Measurements from ENCODE around the gene PREP.
"Not testable (repeated sequence)": the region's sequence is repeated elsewhere in the genome, so short reads cannot be mapped to it uniquely, and the experiment has no call there.

Gene PREP

DNA sequence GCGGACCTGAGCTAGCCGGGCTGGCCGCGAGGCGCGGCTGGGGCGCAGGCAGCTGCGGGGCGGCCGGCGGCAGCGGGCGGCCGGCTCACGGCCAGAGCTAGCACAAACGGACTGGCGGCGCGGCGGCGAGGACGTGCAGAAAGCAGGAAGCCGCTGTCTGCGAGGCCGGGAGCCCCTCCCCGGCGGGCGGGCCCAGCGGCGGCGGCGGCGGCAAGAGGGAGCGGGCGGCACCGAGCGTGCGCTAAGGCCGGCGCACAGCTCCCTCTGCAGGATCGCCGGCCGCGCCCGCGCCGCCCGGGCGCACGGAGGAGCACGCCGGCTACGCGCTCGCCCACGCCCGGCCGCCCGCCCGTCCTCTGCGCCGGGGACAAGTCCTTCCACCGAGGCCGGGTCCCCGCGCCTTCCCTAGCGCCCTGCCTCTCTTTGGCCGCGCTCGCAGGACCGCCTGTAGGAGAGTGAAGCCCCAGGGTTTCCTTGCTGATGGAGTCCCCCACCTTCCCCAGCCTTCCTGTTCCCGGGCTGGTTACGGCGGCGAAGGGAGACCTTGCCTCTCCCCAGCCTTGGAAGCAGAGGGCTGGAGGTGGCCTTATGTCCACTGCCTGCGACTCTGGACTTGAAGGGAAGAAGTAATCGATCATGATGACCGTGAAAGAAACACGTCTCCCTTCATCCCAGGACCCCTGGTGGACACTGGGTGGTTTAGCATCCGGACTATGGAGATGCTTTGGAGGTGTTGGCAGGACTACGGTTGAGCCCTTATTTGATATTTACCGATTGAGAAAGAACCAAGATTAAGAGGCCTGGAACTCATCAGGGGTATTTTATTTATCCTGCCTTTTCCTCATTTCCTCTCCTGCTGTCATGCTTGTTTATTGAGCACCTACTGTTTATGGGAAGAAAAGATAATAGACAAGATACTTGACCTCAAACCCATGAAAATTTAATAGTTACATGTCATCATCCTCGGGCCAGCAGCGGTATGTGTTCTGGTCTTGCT lies at the start of gene PREP:
TSS of gene PREP (minus strand) at position 144 of the 997 bp plus-strand sequence. CDS start 191 bp downstream, outside the sequence.
- peak; percentile 62 to 72 for DNase-seq (ENCODE audit: low read depth in 1 of 2, low spot score in 1 of 2)

DNA sequence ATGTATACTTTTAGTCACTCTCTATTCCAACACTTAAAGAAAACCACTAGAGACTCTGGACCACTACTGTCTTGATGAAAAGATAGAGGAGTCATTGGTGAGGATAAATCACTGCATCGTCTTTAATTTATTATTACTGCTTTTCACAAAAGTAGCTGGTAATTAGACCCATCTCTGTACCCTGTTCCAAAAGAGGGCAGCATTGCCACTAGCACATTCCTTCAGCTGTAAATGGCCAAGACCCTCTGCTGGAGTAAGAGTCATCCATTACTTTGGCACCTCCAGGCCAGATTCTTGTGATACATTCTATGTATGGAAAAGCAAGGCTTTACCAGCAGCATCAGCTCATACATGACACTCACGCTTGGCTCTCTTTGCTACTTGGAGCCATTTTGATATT lies 49.5 kb upstream of the PREP start:
- DNase-seq (ENCODE audit: low read depth in 1 of 2, low spot score in 1 of 2): no peak

- no peak for DNase-seq (ENCODE audit: low read depth in 1 of 2, low spot score in 1 of 2)
Measured at GRCh38 chr6:105449756-105450390, 47.0 kb upstream of the PREP start.

GRCh38 chr6:105445481-105445880 lies 42.6 kb upstream of the PREP start:
- DNase-seq (ENCODE audit: low read depth in 1 of 2, low spot score in 1 of 2): no peak

DNA sequence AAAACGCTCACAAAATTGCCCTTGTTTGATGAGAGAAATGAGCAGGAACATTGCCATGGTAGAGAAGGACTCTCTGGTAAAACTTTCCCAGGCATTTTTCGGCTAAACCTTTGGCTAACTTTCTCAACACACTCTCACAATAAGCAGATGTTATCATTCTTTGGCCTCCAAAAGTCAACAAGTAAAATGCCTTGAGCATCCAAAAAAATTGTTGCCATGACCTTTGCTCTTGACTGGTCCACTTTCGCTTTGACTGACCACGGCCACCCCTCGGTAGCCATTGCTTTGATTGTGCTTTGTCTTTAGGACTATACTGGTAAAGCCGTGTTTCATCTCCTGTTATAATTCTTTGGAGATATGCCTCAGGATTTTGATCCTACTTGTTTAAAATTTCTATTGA lies 41.1 kb upstream of the PREP start:
- no peak for DNase-seq (ENCODE audit: low read depth in 1 of 2, low spot score in 1 of 2)

DNA sequence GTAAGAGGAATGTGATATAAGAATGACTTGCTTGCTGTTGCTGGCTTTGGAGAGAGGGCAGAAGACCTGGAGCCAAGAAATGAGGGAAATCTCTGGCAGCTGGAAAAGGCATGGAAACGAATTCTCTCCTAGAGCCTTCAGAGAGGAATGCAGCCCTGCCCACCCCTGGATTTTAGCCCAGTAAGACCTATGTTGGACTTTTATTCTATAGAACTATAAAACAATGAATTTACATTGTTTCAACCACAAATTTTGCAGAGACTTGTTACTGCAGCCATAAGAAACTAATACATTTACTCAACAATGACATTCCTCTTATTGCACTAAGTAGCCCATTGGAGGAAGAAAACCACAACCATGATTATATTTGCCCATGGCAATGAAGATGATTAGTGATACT lies 39.5 kb upstream of the PREP start:
- no peak for DNase-seq (ENCODE audit: low read depth in 1 of 2, low spot score in 1 of 2)

DNA sequence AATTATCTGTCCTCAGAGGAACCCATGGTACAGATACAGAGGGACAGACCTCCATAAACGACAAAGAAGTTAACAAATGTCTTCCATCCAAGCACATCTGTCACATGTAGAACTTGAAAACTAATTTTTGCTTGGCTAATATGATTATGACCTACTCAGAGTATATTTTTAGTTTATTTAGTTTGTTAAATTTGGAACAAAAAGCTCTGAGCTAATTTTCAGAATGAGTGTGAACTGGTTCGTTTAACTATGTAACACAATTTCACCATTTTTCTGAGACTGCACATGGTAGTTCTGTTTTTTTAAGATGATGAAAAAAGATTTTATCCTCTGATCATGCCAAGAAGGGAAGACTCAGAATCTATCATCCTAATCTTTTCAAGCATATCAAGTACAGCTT lies 34.4 kb upstream of the PREP start:
- DNase-seq (ENCODE audit: low read depth in 1 of 2, low spot score in 1 of 2): no peak

- DNase-seq (ENCODE audit: low read depth in 1 of 2, low spot score in 1 of 2): no peak
Measured at GRCh38 chr6:105433723-105434122, 30.8 kb upstream of the PREP start.

DNA sequence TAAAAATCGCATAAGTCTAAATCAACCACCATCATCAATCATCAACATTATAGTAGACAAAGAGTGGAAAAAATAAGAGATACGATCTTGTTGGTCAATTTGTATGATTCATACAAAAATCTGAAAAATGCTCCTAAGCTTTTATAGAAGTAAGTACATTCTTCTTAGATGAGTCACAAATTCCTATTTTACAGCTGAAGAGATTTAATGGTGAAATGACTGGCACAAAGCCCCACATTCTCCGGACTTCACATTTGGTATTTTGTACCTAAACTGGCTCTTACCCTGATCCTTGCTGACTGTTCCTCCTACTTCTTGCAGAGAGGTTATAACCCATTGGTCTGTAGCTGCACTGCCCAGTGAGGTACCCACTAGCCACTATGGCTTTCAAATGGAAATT lies 29.9 kb upstream of the PREP start:
- DNase-seq (ENCODE audit: low read depth in 1 of 2, low spot score in 1 of 2): no peak

GRCh38 chr6:105431226-105431625 lies 28.3 kb upstream of the PREP start:
- DNase-seq (ENCODE audit: low read depth in 1 of 2, low spot score in 1 of 2): no peak

DNA sequence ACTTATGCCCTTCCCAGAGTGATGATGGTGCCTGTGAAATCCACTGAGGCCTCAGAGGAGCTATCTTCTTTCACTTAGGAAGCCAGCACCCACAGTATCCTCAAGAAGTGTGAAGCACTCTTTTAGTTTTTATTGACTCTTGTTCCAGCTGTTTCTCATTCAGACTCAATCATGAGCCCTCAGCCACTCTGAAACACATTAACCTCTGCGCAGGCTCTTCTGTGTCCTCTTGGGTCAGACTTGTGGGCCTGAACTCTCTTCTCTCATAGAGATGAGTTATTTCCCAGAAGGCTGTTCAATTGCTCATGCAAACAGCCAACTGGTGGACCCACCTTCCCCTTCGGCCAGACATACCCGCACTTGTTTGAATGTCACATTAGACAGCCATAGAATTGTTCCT lies 27.8 kb upstream of the PREP start:
- no peak for DNase-seq (ENCODE audit: low read depth in 1 of 2, low spot score in 1 of 2)

- no peak for DNase-seq (ENCODE audit: low read depth in 1 of 2, low spot score in 1 of 2)
Measured at GRCh38 chr6:105429676-105430075, 26.8 kb upstream of the PREP start.

DNA sequence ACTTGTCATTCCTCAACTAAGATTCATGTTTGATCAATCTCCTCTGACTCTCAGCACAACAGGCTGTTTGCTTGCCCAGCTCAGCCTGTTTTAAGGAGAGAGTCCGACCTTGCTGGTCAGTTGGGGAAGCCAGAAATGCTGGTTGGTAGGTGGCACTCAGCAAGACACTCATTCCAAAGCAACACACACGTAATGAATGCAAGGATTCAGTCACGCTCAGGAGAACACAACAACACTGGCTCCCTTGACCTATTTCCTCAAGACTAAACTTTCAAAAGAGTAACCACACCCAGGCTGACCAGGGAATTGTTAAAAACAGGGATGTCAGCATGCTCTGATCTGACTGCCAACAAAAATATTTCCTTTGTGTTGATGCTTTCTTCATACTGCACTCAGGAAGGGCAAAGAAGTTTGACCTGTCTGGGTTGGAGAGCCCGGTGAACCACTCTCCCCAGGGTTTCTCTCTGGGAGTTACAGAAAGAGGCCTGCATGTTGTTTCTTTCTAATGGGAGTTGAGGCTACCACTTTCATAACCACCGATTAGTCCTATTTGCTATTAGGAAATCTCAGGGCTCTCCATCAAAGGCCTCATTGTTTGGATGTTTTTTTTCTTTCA lies 25.6 kb upstream of the PREP start:
- DNase-seq (ENCODE audit: low read depth in 1 of 2, low spot score in 1 of 2): no peak

DNA sequence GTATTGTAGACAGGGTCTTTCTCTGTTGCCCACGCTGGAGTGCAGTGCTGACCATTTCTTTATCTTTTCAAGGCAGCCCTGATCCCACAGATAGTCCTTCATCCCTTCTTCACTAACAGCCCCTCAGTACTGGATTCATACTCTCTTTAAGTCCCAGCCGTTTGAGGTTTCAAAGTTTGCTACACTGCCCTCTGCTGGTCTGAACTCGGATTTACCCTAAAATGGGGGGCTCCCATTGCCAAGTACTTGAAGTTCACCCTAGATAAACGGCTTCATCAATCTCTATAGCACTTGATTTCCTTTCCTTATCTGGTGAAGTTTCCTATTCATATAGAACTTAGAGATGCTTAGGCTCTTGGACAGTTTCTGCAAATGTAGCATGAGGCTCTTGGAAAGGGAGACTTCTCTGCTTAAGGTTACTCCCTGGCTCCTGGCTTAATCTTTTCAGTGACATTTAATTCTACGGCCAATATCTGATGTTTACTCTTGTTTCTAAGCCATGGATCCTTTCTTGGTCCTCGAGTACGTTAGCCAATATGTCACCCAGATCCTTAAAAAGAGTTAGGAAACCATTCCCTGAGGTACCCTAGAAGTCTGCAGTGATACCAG lies 21.4 kb upstream of the PREP start:
- peak; percentile 28 to 34 for DNase-seq (ENCODE audit: low read depth in 1 of 2, low spot score in 1 of 2)

- DNase-seq (ENCODE audit: low read depth in 1 of 2, low spot score in 1 of 2): not testable (repeated sequence)
Measured at GRCh38 chr6:105416971-105417370, 14.1 kb upstream of the PREP start.

- DNase-seq (ENCODE audit: low read depth in 1 of 2, low spot score in 1 of 2): no peak
Measured at GRCh38 chr6:105409734-105410133, 6.9 kb upstream of the PREP start.

GRCh38 chr6:105402090-105402938 lies 568 bp downstream of the PREP start:
- no peak for DNase-seq (ENCODE audit: low read depth in 1 of 2, low spot score in 1 of 2)

- no peak for DNase-seq (ENCODE audit: low read depth in 1 of 2, low spot score in 1 of 2)
Measured at GRCh38 chr6:105401247-105402089, 1.4 kb downstream of the PREP start.

DNA sequence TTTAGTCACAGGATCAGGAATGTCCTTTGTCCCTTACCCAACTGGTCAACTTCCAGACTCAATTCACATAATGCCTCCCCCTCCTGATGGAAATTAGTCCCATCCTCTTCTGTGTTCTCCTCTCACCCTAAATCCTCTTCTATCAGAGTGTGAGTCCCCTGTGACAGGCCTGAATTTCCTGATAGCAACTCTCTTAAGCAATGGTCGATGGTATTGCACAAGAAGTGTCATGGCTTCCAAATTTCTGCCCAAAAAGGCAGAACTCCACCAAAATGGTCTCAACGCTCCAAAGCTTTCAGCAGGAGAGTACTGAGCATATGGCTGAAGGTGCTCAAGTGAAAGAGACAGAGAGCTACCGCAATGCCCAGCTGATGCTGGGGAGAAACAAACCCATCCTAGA lies 2.4 kb downstream of the PREP start:
- DNase-seq (ENCODE audit: low read depth in 1 of 2, low spot score in 1 of 2): no peak

DNA sequence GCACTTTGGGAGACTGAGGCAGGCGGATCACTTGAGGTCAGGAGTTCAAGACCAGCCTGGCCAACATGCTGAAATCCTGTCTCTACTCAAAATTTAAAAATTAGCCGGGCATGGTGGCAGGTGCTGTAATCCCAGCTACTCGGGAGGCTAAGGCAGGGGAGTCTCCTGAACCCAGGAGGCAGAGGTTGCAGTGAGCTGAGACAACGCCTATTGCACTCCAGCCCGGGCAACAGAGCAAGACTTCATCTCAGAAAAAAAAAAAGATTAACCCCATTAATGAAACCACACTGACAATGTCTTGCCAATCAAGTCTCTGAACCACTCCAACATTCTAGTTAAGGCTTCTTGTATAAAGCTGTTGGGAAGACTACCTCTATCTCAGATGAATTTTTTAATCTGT lies 4.0 kb downstream of the PREP start:
- no peak for DNase-seq (ENCODE audit: low read depth in 1 of 2, low spot score in 1 of 2)

Data from activated T-helper 1 cell treated with anti-CD3 and anti-CD28 coated beads, Interleukin-2, amount 50 U/mL, for 16 hours (primary cell).